Measurements from ENCODE around the gene CMTM7. TPM values are rescaled to one million over a fixed set of nuclear protein-coding genes. Genes with fewer than 3 reads are reported as not detected.

The CMTM7 gene
- total and polyA plus RNA-seq, 2 of the 8 experiments (the other 6 are each of a cell fraction or from before 2014, with no cell fraction given): 33.3 to 65.8 TPM

DNA sequence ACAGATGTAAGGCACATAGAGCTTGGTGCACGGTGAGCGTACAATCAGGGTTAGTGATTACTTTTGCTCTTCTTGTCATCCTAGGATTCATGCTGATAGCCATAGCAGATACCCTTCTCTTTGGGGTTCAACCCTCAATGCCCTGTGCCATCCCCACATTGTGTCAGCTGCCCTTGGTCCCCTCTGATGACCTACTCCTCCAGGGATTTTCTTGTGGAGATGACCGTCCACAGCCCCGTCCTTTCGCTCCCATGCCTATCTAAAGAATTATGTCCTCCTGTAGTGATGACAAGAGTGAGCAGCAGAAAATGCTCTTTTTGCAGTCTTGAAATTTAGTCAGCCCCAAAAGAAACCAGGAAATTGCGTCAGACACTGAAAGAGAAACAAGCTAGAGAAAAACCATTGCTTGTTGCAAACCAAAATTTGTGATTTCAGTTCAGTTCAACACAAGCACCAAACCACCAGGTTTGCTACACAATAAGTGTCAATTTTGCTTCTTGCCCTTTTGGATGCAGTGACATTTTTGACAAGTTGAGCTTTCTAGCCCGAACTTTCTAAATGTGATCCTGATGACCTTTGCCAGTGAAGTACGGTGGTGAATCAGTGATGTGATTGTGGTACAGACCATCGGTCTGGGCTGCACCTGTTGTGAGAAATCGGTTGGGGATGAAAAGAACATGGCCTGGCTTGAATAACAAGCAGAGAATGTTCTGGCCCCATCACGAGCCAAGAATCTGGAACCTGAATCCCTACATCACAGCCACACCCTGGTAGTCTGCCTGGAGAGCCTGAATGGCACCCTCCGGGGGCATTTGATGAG, 41.3 kb downstream of the CMTM7 start (continued):
- TF ChIP-seq RNF2 (IDR thresholded peaks at IDR 0.05; ENCODE audit: borderline replicate concordance, low read depth, low read length, missing control alignments, poor library complexity, severe bottlenecking) (no peak), SAP30 (IDR thresholded peaks at IDR 0.05; ENCODE audit: insufficient read depth, insufficient replicate concordance, low read length) (no peak), CHD2 (IDR thresholded peaks at IDR 0.05; ENCODE audit: low read length) (no peak), TBP (IDR thresholded peaks at IDR 0.05; ENCODE audit: low read depth, low read length) (no peak), TEAD4 (IDR thresholded peaks at IDR 0.05; ENCODE audit: low read depth, low read length) (no peak), CBX8 (IDR thresholded peaks at IDR 0.05; ENCODE audit: borderline replicate concordance, low read depth, low read length) (no peak), SP2 (IDR thresholded peaks at IDR 0.05; ENCODE audit: low read length) (no peak)
- TF ChIP-seq, protein P1, sequence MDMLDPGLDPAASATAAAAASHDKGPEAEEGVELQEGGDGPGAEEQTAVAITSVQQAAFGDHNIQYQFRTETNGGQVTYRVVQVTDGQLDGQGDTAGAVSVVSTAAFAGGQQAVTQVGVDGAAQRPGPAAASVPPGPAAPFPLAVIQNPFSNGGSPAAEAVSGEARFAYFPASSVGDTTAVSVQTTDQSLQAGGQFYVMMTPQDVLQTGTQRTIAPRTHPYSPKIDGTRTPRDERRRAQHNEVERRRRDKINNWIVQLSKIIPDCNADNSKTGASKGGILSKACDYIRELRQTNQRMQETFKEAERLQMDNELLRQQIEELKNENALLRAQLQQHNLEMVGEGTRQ (IDR thresholded peaks at IDR 0.05; ENCODE audit: low read length): no peak
- TF ChIP-seq, protein P2, sequence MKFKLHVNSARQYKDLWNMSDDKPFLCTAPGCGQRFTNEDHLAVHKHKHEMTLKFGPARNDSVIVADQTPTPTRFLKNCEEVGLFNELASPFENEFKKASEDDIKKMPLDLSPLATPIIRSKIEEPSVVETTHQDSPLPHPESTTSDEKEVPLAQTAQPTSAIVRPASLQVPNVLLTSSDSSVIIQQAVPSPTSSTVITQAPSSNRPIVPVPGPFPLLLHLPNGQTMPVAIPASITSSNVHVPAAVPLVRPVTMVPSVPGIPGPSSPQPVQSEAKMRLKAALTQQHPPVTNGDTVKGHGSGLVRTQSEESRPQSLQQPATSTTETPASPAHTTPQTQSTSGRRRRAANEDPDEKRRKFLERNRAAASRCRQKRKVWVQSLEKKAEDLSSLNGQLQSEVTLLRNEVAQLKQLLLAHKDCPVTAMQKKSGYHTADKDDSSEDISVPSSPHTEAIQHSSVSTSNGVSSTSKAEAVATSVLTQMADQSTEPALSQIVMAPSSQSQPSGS (IDR thresholded peaks at IDR 0.05; ENCODE audit: low read length): no peak
